ENCODE results near the gene ANO1. TPM values are rescaled to one million over a fixed set of nuclear protein-coding genes. Genes with fewer than 3 reads are reported as not detected.
"Not testable (repeated sequence)": the region's sequence is repeated elsewhere in the genome, so short reads cannot be mapped to it uniquely, and the experiment has no call there.

The ANO1 gene
- total RNA-seq, 1 donor from 2014 or later, result 0.41 TPM

DNA sequence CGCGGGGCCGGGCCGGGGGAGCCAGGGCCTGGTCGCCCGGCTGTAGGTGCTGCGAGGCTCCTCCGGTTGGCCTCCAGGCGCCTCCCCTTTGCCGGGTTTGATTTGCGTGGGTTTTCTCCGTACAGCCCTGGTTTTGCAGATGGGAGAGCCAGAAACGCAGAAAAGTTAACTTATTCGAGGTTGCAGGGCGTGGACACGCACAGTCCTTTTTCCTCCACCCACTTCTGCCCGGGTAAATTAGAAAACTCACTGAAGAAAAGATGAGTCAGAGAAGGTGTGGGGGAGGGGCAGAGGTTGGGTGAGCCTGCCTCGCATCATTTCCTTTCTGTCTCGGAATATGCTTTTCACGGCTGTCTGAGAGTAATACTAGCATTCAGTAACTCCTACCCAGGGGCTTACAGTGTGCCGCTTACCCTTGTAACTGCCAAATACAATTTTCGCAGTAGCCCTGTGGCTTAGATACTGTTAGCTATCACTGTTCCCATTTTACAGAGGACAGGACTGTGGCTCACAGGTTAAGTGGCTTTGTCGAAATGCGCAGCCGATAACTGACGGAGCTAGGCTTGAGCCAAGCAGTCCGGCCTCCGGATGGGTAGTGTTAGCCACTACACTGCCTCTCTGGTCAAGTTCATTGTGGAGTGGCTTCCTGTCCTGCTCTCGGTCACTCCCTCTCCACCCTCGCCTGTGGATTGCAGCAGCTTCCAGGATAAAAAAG lies 125.8 kb downstream of the ANO1 start:
- peak in 1 of 2 donors; percentile 59 for DNase-seq (ENCODE audit: low spot score in 2 of 2)
- FAIRE-seq, result no peak

DNA sequence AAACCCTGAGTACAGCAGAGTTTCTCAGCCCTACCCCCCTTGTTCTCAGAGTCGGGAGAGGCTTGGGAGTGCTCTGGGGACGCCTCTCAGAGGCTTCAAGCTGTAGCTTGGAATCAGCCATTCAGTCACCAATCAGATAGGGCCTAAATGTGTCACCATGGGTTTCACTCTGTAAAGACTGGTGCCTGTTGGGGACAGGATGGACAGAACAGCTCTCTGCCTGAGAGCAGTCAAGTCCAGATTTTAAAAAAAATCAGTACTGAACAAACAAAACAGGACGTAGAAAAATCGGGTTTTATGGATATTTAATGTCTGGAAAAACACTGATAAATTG lies 126.3 kb downstream of the ANO1 start:
- no peak for FAIRE-seq
- no peak for DNase-seq (ENCODE audit: low spot score in 2 of 2)

DNA sequence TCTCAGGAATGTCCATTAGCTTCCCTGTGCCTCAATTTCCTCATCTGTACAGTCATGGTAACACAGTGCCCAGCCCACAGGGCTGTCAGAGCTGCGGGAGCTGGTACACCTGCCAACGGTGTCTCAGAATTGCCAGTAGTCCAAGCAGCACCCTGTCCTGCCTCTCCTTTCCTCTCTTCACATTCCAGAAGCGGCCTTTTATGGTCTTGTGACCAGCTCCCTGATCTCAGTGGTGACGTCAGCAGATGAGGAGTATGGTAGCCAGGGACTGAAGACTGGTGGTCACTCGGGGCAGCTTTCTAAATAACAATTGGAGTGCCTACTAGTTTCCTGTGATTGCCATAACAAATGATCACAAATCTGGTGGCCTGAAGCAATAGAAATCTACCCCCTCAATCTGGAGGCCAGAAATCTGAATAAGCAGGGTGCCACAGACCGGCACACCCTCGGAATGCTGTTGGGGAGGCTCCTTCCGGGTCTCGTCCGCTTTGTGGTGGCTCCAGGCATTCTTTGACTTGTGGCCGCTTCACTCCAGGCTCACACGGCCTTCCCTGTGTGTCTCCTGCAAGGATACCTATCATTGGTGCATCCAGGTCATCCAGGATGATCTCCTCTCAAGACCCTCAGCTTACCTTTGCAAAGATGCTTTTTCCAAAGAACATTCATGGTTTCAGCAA lies 127.1 kb downstream of the ANO1 start:
- DNase-seq (ENCODE audit: low spot score in 2 of 2), result no peak
- FAIRE-seq, result no peak

DNA sequence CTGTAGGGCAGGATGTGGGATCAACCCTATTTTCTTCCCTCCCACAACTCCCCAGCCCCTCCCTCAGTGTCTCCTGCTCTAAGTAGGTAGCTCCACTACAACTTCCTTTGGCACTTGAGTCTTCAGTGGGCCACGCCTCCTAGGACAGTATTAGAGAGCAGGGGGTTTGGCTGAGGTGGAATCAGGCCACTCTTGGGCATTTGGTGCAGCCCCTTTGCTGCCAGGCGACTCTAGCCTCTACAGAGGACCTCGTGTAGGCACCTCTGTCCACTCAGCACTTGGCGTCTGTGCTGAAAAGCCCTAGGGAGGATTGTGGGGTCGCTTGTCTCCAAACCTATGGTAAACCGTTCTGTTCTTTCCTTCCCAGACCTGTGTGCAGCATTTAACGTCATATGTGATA lies 127.6 kb downstream of the ANO1 start:
- DNase-seq (ENCODE audit: low spot score in 2 of 2), result no peak
- no peak for FAIRE-seq

DNA sequence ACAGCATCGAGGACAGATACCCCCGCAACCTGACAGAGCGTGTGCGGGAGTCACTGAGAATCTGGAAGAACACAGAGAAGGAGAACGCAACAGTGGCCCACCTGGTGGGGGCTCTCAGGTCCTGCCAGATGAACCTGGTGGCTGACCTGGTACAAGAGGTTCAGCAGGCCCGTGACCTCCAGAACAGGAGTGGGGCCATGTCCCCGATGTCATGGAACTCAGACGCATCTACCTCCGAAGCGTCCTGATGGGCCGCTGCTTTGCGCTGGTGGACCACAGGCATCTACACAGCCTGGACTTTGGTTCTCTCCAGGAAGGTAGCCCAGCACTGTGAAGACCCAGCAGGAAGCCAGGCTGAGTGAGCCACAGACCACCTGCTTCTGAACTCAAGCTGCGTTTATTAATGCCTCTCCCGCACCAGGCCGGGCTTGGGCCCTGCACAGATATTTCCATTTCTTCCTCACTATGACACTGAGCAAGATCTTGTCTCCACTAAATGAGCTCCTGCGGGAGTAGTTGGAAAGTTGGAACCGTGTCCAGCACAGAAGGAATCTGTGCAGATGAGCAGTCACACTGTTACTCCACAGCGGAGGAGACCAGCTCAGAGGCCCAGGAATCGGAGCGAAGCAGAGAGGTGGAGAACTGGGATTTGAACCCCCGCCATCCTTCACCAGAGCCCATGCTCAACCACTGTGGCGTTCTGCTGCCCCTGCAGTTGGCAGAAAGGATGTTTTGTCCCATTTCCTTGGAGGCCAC lies 128.3 kb downstream of the ANO1 start:
- FAIRE-seq, result no peak
- DNase-seq (ENCODE audit: low spot score in 2 of 2), result no peak

DNA sequence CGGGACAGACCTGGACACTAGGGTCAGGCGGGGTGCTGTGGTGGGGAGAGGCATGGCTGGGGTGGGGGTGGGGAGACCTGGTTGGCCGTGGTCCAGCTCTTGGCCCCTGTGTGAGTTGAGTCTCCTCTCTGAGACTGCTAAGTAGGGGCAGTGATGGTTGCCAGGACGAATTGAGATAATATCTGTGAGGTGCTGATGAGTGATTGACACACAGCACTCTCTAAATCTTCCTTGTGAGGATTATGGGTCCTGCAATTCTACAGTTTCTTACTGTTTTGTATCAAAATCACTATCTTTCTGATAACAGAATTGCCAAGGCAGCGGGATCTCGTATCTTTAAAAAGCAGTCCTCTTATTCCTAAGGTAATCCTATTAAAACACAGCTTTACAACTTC lies 128.9 kb downstream of the ANO1 start:
- DNase-seq (ENCODE audit: low spot score in 2 of 2) (no peak), FAIRE-seq (no peak)

DNA sequence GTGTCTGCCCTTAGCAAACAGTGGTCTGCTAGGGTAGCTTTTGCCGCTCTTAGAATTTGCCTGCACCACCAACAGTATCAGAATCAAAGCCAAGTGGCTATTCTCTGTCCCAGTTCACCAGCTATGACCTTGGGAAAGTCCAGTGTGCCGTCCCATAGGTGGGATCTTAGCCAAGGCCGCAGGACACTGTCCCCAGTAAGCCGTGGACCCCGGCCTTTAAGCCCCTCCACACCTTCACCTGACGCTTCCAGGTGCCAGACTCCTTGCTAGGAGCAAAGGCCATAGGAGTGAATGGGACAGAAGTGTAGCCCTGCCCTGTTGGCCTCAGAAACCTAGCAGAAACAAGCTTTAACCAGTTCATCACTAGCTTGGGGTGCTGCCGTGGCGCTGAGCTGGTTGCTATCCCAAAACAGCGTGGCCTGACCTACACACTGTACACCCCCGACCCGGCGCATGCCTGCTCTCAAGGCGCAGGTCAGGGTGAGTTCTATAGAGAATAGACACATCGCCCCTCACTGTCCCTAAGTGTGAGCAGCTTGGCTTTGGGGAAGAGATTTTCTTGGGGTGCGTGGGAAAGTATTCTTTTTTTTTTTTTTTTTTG lies 129.5 kb downstream of the ANO1 start:
- no peak for DNase-seq (ENCODE audit: low spot score in 2 of 2)
- FAIRE-seq, result no peak

DNA sequence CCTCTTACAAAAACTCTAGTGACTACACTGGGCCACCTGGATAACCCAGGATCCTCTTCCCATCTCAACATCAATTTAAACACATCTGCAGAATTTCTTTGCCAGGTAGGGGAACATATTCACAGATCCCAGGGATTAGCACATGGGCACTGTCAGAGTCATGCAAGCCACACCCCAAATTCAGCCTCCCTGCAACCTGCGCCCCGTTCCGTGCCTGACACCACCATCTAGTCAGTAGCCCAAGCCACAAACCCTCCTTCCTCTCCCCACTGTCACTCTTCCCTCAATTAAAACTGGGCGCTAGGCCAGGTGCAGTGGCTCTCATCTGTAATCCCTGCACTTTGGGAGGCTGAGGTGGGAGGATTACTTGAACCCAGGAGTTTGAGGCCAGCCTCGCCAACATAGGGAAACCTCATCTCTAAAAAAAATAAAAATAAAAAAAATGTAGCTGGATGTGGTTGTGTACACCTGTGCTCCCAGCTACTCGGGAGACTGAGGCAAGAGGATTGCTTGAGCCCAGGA lies 131.3 kb downstream of the ANO1 start:
- FAIRE-seq, result no peak
- no peak for DNase-seq (ENCODE audit: low spot score in 2 of 2)

DNA sequence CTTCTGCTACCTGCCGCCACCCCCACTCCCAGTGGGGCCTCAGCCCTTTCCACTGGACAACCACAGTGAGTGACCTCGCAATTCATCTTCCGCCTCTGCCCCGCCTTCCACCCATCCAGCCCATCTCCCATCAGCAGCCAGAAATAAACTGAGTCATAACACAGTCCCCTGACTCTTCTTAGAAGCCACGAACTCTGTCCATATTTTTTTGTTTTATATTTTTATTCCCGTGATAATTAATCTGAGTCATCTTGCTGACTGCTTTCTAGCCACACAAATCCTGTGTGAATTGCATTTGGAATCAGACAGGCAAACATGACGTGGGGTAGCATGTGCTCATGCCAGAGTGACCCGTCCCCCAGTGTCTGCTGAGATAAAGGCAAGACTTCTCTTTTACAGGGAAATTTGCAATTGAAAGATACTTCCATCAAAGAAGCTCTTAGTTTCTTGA lies 132.0 kb downstream of the ANO1 start:
- DNase-seq (ENCODE audit: low spot score in 2 of 2) (no peak), FAIRE-seq (no peak)

DNA sequence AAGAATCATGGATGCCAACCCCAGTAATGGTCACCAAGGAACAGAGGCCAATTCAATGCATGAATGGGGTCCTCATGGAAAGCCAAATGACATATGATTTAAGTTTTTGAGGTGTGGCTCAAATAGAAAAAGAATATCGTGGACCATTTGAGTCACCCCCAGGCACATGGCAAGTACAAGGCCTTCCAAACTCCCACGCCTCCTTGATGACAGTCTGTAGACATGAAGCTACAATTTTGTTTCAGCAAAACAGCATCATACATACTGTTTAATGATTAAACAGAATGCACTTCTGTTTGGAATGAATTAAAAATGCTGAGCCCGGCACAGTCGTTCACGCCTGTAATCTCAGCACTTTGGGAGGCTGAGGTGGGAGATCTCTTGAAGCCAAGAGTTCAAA lies 132.4 kb downstream of the ANO1 start:
- DNase-seq (ENCODE audit: low spot score in 2 of 2), result no peak
- FAIRE-seq, result no peak

DNA sequence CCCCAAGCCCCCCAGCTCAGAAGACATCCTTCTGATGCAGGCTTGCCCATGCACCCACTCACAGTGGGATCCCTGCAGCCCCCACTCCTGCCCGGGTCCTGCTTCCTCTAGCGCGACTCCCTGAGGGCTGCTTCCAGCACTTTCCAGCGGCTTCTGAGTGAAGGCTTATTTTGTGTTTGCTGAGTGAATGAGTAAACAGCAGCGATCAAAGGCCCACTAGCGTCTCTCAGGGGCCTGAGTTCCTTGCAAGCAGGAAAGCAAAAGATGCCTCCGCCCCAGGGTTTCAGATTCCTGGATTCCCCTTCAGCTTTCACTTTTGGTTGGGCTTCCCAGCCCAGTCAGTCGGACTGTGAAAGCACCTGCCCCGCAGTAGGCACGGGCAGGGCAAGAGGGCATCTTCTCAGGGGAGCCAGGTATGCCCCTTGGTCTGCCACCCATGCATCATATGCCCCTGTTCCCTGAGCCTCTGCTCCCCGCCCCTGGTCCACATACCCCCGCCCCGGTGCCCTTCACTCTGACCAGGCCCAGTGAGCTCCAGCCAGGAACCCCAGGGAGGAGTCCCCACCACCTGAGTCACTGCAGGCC lies 134.2 kb downstream of the ANO1 start:
- DNase-seq (ENCODE audit: low spot score in 2 of 2), result no peak
- no peak for FAIRE-seq

DNA sequence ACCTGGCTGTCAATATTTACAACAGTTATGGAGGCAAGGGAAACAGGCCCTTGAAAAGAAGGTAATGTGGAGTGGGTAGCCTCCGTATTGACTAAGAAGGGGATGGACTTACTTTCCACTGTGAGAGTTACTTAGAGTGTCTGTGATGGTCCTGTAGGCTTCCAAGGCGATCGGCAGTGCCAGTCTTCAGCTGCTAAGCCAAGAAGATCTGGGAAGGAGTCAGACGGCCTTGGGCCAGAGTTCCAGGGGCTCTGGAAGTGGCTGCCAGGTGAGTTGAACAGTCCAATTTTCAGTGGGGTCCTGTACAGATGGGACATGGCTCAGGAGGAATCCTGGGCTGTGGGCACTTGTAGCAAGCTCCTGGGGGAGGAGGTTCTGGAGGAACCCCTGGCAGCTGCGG lies 139.3 kb downstream of the ANO1 start:
- not testable (repeated sequence) for DNase-seq (ENCODE audit: low spot score in 2 of 2); FAIRE-seq

DNA sequence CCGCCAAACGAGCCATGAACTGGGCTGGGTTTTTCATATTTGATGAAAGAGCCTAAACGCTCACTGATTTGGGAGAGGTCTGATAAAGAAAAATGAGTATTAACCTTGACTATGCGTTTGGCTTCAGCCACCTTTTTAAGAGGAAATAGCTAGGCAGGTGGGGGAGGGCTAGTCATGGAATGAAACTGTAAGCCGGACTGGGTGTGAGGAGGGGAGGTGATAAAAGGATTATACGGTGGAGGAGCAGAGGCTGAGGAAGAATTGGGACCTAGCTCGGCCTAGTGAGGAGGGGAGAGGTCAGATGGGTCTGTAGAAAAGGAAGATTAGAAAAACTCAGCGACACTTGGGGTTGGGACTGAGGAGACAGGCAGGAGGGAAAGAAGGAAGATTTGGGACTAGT lies 140.0 kb downstream of the ANO1 start:
- not testable (repeated sequence) for FAIRE-seq; DNase-seq (ENCODE audit: low spot score in 2 of 2)

DNA sequence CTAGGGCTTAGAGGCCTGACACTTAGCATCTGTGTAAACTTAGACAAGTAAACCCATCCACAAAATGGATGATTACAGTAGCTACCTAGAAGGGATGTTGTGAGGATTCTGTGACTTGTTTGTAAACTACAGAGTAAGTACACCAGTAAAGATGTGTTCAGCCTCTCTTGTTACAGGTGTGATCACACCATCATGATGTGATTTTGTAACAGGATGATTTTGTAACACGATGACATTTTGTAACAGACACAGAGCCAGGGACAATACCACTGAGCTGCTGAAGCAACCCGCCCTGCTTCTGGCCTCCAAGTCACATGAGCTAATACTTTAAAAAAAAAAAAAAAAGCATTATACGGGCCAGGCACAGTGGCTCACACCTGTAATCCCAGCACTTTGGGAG lies 142.0 kb downstream of the ANO1 start:
- DNase-seq (ENCODE audit: low spot score in 2 of 2) (no peak), FAIRE-seq (no peak)

DNA sequence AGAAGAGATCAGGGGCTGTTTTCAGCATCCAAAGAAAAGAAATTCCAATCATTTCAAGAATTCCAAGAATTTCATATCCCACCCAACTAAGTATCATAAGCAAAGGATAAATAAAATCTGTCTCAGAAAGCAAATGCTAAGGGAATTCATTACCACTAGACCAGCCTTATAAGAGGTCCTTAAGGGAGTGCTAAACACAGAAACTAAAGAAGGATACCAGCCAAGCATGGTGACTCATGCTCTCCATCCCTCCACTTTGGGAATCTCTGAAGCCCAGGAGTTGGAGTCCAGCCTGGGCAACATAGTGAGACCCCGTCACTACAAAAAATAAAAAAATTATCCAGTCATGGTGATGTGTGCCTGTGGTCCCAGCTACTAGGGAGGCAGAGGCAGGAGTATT lies 142.8 kb downstream of the ANO1 start:
- FAIRE-seq (no peak), DNase-seq (ENCODE audit: low spot score in 2 of 2) (no peak)

DNA sequence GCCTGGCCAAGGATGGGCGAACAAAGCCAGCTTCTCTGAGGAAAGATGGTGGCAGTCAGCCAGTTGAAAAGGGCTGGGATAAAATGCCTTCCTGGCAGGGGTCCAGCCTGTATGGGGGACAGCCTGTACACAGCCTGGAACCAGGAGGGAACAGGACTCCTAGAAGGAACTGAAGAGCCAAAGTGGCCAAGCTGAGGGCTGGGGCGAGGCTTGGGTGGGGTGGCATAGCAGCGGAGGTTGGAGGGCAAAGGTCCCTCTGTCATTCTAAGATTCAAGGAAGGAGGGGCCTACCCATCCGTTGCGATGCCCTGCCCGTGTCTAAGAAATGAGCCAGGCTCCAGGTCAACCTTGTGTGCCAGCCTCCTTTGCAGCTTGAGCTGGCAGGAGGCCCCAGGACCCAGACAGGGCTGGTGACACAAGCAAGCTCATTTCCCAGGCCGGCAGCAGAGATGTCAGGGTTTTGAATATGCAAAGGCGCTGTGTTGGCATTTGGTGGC lies 147.6 kb downstream of the ANO1 start:
- FAIRE-seq (no peak), DNase-seq (ENCODE audit: low spot score in 2 of 2) (no peak)

DNA sequence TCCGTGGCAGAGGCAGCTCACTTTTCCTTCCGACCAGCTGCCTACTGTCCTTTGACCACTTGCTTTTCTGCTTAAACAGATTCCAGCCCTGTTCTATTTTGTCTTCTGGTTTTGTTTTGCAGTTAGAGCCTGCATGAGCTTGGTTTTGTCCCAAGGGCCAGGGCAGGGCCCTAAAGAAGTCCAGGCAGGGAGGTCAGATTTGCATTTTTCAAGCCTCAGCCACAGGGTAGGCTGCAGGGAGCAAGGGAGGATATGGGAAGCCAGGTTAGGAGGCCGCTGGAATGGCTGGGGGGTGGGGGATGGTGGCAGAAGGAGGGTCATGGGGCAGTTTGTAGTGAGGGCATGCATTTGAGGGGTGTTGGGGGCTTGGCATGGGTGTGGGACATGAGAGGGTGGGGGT lies 148.1 kb downstream of the ANO1 start:
- DNase-seq (ENCODE audit: low spot score in 2 of 2), result no peak
- no peak for FAIRE-seq

DNA sequence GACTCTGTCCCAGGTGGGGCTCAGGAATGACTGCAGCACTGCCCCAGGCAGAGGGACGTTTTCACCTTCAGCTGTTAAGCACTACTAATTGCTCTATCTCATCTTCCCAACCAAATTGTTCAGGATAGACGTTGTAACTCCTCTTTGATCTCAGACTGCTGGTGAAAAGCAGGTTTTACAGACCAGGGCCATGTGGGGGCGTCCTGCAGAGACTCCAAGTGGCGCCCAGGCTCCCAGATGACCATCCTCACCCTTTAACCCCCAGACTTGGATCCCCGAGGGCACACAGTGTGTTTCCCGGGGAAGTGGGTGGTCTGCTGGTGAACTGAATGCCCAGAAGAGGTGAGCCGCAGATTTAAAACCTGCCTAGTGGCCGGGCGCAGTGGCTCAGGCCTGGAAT lies 148.8 kb downstream of the ANO1 start:
- no peak for FAIRE-seq
- no peak for DNase-seq (ENCODE audit: low spot score in 2 of 2)

DNA sequence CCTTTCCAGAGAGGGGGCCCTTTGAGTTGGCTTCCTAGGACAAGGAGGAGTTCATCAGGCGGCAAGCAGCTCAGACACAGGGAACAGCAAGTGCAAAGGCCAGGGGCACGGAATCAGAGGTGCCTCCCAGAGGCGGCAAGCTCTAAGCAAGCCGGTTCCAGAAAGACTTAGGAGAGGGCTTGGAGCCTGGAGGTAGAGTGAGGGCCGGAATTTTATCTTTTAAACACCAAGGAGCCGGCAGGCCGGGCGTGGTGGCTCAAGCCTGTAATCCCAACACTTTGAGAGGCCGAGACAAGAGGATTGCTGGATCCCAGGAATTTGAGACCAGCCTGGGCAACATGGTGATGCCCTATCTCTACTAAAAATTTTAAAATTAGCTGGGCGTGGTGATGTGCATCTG lies 151.6 kb downstream of the ANO1 start:
- DNase-seq (ENCODE audit: low spot score in 2 of 2) (no peak), FAIRE-seq (no peak)

DNA sequence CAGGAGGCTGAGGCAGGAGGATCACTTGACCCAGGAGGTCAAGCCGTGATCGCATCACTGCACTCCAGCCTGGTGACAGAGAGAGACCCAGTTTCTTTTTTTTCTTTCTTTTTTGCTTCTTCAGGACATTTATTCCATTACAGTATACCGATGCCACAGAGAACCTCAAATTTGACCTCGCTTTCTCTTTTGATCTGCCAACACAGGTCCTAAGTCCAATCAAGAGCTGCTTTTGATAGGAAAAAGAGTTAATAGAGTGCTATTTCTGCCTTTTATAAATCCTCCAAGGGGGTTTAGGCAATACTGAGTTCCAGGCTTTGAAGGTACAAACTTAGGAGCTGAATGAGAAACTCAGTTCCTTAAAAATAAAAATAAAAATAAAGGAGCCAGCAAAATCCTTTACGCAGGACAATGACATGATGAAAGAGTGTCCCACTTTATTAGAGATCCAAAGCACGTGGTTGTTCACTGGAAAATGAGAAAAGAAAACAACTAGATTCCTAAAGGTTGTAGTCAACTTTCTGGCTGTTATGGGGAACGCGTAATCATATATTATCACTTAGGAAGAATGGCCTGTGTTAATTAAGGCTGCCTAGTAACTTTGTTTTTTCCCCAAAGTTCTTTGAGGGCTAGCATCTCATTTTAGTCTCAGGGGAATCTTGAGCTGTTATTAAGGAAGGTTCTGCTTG lies 152.2 kb downstream of the ANO1 start:
- FAIRE-seq (no peak), DNase-seq (ENCODE audit: low spot score in 2 of 2) (no peak)

Data from frontal cortex (tissue), 4 donors.